ENCODE data around the gene BBS1.
"Not testable (repeated sequence)": the region's sequence is repeated elsewhere in the genome, so short reads cannot be mapped to it uniquely, and the experiment has no call there.

The BBS1 gene

DNA sequence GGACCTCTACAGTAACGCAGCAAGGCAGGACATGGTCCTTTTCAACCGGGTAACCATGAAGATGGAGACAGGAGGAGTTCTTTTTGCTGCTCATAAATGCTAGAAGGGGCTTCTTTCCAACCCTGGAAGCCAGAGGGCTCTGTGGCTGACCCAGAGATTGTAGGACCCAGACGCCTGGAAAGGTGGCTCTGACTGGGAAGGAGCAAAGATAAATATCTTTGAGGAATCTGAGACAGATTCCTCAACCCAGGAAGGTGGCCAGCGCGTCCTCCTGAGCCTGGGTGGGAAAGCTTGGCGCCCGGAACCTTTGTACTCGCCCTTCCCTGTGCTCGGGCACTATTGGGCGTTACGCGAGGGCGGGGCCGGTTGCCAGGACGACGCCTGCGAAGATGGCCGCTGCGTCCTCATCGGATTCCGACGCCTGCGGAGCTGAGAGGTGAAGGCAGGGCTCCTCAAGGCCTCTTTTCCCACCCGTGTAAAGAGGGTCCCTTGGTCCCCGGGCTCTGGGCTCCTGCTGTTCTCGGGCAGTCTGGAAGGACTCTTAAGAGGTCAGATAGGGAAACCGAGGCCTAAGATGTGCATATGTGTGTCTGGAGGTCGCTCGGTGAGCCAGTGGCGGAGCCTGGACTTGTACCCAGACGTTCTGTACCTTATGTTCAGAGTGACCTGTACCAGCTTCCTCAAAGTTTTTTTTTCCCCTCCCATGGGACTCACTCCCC is at the start of gene BBS1:
Gene BBS1, plus strand, starts transcription at position 365 of the 719 bp plus-strand sequence. Its CDS starts 25 bp downstream, at position 390.
- DNase-seq, result peak; percentile 73 to 85

DNA sequence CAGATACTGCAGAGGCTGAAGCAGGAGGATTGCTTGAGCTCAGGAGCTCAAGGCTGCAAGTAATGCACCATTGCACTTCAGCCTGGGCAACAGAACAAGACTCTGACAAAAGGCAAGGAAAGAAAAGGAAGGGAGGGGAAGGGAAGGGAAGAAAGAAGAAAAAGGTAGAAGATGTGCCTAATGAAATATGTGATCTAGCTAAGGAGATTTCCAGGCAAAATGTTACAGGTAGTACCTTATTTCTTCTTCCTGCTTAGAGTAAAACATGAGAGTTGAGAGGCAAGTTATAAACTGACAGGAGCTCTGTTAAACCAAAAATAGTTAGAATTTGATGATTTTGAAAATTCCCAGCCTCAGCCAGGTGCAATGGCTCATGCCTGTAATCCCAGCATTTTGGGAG is 48.4 kb upstream of the BBS1 start:
- no peak for DNase-seq

DNA sequence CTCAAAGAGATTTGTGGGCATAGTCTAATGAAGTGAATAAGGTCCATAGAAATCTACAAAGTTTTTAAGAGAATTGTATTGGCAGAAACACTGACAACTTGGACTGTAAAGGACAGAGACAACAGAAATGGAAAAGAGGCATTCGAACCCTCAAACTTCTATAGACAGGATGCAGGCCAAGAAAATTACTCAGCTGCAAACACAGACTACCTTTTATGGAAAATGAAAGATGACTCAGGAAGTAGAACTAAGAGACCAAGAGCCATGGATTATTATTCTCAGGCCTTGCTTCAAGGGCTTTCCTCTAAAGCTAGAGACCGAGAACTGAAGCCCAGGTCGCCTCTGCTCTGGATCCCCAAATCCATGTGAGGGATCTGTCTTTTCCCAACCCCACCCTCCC is 47.5 kb upstream of the BBS1 start:
- no peak for DNase-seq

DNA sequence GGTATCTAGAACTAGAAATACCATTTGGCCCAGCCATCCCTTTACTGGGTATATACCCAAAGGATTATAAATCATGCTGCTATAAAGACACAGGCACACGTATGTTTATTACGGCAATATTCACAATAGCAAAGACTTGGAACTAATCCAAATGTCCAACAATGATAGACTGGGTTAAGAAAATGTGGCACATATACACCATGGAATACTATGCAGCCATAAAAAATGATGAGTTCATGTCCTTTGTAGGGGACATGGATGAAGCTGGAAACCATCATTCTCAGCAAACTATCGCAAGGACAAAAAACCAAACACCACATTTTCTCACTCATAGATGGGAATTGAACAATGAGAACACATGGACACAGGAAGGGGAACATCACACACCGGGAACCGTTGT is 46.3 kb upstream of the BBS1 start:
- not testable (repeated sequence) for DNase-seq

DNA sequence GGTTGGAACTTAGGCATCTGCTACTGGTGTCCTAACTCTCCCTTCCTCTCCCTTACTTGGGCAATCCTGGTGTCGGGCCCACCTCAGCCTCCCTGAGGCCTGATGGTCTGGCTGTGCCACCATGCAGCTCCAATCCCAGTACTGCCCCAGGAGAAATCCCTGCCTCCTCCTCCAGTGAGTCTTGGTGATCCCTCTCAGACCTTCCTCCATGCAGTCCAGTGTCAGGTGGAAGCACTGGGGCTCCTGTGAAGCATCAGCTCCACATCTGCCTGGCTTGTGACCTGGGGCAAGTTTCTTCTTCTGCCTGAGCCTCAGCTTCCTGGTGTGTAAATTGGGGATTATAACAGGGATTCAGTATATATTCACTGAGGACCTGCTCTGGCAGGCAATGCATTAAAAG is 45.5 kb upstream of the BBS1 start:
- DNase-seq, result no peak

DNA sequence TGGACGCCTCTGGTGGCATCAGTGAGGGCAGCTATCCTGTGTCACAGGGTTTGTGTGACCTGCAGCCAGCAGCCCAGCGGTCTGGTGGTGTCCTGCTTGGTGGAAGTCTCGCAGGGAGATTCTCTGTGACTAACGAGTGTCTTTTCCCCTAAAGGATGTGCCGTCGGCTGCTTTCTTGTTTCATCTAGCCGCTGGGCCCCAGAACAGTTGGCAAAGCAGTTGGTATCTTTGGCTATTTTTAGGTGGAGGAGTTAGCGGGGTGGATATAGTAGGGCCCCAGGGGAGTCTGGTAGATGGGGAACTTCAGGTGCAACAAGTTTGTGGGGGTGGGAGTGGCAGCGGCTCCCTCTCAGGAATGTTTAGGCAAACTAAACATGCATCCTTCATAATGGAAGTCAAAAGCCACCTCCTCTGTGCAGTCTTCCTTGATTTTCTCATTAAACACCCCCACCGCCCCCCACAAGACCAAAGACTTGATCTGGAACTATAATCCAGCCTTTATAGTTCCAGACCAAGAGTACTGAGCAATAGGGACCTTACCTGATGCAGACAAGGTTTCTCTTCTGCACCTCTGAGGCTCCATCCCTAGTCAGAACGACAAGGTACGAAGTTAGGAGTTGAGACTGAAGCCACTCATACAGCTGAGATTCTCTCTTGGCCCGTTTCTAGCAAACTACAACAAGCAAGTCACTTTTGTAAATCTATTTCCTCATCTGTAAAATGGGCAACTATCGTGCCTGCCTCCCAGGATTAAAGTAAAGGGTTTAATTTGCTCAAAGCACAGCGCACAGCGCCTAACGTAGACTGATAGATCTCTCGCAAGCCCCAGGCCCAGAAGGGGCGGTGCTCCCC is 44.8 kb upstream of the BBS1 start:
- no peak for DNase-seq

DNA sequence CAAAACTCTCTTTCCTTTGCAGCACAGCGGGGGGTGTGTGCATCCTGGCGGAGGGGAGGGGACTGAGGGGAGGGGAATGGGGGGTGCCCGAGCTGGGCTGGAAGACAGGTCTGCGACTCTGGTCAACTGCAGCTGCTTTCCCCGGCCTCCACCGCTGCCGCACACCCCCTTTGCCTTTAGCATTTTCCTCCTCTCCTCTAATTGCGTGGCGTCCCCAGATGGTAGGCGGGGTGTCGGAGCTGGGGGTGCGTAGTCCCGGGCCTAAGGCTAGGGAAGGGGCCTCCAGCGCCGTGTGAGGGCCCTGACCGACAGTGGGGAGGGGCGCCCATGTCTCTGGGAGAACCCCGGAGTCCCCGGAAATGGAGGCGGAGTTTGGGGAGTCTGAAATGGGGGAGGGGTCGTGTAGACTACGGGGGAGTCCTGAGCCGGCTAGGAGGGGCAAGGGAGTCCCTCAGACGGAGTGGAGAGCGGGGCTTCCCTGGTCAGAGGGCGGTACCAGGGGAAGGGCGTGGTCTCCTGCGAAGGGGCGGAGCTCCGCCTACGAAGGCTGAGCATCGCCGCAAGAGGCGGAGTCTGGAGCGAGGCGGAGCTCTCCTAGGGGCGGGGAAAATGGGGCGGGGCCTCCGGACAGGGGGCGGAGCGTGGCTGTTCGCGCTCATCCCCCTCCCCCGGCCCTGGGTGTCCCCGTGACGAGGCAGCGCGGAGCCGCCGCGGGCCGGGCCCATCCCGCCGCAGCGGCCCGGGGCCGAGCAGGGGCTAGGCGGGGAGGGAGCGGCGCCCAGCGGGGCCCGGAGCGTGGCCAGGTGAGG is 44.0 kb upstream of the BBS1 start, which contains the start of gene PELI3:
Gene PELI3, plus strand, starts transcription at position 681 of the 809 bp plus-strand sequence. CDS start 1,224 bp downstream, outside the sequence.
- DNase-seq, result peak; percentile 94 to 97

DNA sequence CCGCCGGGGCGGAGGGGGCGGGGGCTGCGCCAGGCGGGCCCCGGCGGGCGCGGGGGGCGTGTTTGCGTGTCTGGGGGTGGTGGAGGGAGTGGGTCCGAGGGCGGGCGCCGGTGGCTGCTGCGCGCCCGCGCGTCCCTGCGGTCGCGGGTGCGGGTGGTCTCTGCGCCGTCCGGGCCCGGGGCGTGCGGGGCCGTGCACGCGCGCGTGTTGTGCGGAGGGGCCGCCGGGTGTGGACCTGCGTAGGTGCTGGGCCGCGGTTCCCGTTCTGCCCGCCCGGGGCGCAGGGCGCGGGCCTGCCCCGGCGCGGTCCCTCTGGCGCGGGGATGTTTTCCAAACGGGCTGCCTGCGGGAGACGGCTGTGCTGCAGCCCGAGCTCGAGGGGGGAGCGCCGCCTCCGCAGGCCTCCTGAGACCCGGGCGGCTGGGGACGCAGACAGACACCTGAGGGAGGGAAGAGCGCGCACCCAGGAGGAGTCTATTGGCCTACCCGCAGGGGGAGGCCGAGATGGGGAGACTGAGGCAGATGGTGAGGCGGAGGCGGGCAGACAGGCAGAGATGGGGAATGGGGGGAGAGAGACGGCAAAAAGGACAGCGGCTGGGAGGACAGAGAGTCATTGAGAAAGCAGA is 43.3 kb upstream of the BBS1 start:
- DNase-seq, result peak in 1 of 2 donors; percentile 33

DNA sequence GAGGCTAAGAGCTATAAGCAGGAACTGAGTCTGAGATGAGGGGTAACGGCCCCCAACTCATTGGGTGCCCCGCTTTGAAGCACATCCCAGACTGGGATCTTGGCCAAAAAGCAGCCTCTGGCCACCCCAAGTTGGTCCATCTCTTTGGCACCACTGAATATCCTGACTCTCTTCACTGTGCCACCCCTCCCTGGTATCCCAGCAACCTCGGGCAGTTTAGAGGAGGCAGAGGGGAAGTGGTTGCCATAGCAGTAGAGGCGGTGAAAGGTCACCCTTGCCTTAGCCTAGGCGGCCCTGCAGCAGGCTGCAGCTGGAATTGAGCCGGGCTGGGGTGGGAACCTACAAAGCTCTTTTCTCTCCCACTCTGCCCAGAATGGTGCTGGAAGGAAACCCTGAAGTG is 42.7 kb upstream of the BBS1 start:
- peak; percentile 27 to 34 for DNase-seq

DNA sequence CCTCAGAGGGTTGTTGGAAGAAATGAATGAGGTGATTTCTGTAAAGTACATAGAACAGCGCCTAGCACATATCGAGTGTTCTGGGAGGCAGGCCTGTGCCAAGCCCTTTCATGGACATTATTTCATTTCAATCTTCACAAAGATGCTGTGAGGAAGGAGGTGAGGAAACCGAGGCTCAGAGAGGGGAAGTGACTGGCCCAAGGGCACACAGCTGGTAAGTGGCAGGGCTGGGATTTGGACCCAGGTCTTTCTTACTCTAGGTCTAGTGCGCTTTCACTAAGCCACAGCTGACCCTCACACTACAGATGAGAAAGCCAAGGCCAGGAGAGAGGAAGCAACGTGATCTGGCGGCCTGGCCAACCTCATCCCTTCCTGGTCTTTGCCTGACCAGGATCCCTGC is 41.7 kb upstream of the BBS1 start:
- no peak for DNase-seq

DNA sequence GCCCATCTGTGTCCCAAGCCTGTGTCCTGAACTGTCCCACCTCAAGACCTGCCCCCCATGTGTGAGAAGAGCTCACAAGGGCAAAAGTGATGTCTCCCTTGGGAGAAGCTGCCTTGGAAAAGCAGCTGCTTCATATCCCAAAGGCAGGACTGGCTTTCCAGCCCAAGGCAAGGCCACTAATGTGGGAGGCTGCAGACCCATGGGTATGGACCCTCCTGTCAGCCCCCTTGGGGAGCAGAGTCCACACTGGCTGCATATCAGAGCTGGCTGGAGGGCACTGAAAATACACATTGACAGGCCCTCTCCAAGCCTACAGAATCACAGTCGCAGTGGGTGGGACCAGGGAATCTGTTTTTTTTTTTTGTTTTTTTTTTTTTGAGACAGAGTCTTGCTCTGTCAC is 41.0 kb upstream of the BBS1 start:
- no peak for DNase-seq

DNA sequence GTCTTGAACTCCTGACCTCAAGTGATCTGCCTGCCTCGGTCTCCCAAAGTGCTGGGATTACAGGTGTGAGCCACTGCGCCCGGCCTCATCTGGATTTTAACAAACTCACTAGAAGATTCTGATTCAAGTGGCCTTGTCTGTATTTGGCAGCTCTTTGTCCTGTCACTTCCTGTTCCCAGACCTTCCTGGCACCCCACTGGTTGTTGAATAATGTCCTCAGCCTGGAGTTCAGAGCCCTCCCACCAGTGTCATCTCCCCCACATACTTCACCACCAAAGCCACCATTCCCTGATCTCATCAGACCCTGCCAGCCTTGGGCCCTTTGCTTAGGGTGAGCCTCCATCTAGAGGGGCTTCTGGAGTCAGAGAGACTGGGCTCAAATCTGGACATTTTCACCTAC is 40.4 kb upstream of the BBS1 start:
- no peak for DNase-seq

DNA sequence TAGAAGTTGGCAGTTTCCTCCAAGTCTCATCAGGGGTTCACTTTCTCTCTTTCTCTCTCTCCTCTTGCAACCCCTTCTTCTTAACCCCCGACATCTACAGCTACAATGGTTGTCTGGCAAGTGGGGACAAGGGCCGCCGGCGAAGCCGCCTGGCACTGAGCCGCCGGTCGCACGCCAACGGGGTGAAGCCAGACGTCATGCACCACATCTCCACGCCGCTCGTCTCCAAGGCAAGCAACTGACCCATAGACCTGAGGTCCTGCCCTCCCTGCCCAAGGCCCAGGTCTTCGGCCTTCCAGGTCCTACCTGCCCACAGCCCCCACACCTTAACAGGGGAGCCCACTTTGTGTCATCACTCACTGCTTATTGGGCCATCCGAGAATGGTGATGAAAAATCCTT is 39.3 kb upstream of the BBS1 start:
- DNase-seq, result no peak

DNA sequence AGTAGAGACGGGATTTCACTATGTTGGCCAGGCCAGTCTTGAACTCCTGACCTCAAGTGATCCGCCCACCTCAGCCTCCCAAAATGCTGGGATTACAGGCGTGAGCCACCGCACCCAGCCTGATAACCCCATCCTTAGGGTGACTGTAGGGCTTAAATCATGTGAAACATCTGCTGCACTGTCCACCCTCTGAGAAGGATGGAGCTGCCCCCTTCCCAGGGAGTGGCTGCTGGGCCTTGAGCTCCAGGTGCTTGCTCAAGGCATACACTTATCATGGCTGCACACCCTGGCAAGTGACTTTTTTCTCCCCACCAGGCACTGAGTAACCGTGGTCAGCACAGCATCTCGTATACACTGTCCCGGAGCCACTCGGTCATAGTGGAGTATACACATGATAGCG is 38.4 kb upstream of the BBS1 start:
- DNase-seq, result no peak

DNA sequence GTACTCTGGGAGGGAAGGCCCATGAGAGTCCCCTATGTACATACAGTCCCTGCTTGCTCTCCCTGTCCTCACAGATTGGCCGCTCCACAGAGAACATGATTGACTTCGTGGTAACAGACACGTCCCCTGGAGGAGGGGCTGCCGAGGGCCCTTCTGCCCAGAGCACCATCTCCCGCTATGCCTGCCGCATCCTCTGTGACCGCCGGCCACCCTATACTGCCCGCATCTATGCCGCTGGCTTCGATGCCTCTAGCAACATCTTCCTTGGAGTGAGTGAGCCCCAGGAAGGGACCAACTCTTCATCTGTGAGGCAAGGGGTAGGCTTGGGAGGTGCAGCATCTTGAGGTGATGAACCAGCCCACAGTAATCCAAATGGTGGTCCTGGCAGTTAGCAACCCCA is 37.3 kb upstream of the BBS1 start:
- no peak for DNase-seq

DNA sequence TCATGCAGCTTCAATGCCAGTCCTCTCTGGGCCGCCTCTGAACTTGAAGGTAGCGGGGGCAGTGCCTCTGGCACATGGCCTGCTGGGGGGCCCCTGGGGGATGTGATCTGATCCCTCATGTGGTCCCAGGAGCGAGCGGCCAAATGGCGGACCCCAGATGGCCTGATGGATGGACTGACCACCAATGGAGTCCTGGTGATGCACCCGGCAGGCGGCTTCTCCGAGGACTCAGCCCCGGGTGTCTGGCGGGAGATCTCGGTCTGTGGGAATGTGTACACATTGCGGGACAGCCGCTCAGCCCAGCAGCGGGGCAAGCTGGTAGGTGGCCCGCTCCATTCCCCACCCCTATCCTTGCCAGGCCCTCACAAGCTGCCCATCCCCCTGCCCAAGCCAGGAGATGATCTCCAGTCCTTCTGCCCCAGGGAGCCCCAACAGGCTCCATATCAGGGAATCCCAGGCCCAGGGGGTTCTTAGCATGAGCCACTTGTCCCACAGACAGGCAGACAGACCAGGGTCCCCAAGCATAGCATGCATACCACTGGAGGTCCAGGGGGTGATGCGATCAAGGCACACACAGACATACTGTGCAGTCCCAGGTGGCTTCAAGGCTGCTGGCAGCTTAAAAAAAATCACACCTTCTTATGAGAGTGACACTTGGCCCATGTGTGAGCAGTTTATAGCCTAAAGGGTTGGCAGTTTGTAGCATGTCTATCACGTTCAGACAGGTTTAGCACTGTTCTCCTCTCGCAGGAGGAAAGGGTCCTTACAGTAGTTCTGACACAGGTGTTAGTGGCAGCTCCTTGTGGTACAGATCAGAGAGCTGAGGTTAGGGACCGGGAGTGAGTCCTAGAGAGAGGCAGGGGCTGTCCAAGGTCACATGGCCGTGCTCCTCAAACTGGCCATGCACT is 36.6 kb upstream of the BBS1 start:
- no peak for DNase-seq

DNA sequence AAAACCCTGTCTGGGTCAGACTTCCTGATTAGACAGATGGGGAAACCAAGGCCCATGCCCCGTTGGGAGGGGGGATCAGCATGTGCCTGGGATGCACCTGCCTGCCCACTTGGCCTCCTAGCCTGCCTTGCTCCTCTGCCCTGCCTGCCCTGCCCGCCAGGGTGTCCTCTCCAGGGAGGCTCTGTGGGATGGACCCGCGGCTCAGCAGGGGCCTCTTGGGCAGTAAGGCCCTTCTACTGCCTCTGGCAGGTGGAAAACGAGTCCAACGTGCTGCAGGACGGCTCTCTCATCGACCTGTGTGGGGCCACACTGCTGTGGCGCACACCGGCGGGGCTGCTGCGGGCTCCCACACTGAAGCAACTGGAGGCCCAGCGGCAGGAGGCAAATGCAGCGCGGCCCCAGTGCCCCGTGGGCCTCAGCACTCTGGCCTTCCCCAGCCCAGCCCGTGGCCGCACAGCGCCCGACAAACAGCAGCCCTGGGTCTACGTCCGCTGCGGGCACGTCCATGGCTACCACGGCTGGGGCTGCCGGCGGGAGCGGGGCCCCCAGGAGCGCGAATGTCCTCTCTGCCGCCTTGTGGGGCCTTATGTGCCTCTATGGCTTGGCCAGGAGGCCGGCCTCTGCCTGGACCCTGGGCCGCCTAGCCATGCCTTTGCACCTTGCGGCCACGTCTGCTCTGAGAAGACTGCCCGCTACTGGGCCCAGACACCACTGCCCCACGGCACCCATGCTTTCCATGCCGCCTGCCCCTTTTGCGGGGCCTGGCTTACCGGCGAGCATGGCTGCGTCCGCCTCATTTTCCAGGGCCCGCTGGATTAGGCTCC is 34.9 kb upstream of the BBS1 start:
- no peak for DNase-seq

DNA sequence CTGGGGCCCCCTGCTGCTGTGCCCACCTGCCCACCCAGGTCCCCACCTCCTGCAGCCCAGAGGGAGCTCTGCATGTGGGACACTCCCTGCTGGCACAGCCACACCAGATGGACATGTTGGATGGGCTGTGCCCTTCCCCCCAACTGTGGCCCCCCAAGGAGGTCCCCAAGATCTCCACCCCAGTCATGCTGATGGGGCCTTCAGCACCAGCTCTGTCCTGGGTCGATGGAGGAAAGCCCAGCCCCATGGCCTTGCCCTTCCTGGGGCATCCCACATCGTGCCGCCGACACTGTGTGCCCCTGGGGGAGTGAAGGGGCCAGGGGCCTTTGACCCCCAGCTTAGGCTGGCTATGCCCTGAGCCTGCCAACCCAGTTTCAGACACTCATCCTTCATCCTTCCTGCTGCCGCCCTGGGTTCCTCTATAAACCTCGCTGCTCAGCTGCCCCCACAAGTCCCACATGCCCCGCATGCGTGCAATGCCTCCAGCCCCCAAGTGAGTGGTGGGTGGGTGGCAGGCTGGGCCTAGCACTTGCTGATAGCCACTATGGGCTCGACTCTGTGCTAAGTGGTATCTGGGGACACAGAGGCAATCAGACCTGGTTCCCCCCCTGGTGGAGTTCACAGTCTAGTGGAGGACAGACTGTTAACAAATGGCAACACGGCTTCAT is 34.1 kb upstream of the BBS1 start:
- no peak for DNase-seq

DNA sequence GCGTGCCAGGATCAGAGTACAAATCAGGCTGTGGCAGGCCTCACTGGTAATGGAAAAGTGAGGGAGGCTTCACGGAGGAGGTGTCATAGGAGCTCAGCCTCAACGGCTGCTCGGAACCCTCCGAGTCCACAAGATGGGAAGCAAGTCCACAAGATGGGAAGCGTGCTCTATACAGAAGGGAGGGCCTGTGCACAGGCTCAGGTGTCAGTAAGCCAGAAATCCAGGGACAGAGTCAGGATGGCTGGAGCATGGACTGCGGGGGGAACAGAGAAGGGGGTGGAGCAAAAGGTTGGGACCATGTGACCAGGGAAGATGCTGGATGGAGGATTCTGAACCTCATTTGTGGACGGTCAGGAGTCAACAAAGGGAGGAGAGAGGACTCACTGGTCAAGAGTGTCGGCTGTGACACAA is 33.6 kb upstream of the BBS1 start:
- DNase-seq, result no peak

Data from CD4-positive, alpha-beta T cell treated with Interferon alpha-2 for 1 hour (primary cell).